ENCODE results near the gene CYB561D2.
"Not testable (repeated sequence)": the region's sequence is repeated elsewhere in the genome, so short reads cannot be mapped to it uniquely, and the experiment has no call there.

CYB561D2 gene

GRCh38 chr3:50350527-50351322 lies at the start of gene CYB561D2, which contains the start of gene NPRL2:
Gene CYB561D2 (plus strand): TSS chr3:50350862. CDS start chr3:50351434, 572 bp downstream.
Gene NPRL2 (minus strand): TSS chr3:50350775. CDS start chr3:50350652, 123 bp downstream.
- peak; percentile 91 for DNase-seq

GRCh38 chr3:50302095-50303012 lies 48.3 kb upstream of the CYB561D2 start:
- no peak for DNase-seq

- no peak for DNase-seq
Observed at GRCh38 chr3:50303013-50303815, 47.4 kb upstream of the CYB561D2 start, which contains the start of gene HYAL1. Gene HYAL1 (minus strand): TSS chr3:50303574. CDS start chr3:50302956, 618 bp downstream.

GRCh38 chr3:50304601-50305000 lies 46.1 kb upstream of the CYB561D2 start:
- DNase-seq = no peak

GRCh38 chr3:50312041-50312440 lies 38.6 kb upstream of the CYB561D2 start:
- not testable (repeated sequence) for DNase-seq

- no peak for DNase-seq
Observed at GRCh38 chr3:50314342-50314741, 36.3 kb upstream of the CYB561D2 start.

GRCh38 chr3:50314816-50315215 lies 35.8 kb upstream of the CYB561D2 start:
- DNase-seq = no peak

- no peak for DNase-seq
Observed at GRCh38 chr3:50316657-50317242, 33.9 kb upstream of the CYB561D2 start.

- no peak for DNase-seq
Observed at GRCh38 chr3:50317300-50317699, 33.4 kb upstream of the CYB561D2 start.

- DNase-seq = no peak
Observed at GRCh38 chr3:50318163-50318562, 32.5 kb upstream of the CYB561D2 start.

GRCh38 chr3:50318615-50319014 lies 32.0 kb upstream of the CYB561D2 start:
- DNase-seq = no peak

- DNase-seq = no peak
Observed at GRCh38 chr3:50319181-50319893, 31.3 kb upstream of the CYB561D2 start.

GRCh38 chr3:50319894-50320625 lies 30.6 kb upstream of the CYB561D2 start:
- DNase-seq = no peak

- DNase-seq = no peak
Observed at GRCh38 chr3:50320853-50321335, 29.8 kb upstream of the CYB561D2 start.

GRCh38 chr3:50321336-50322114 lies 29.1 kb upstream of the CYB561D2 start:
- DNase-seq = peak; percentile 78

GRCh38 chr3:50322115-50322385 lies 28.6 kb upstream of the CYB561D2 start:
- no peak for DNase-seq

GRCh38 chr3:50322386-50323091 lies 28.1 kb upstream of the CYB561D2 start, which contains the start of gene HYAL2:
Gene HYAL2 (minus strand): TSS chr3:50322745. CDS start chr3:50320489, 2,256 bp downstream.
- DNase-seq = peak; percentile 48

- DNase-seq = peak; percentile 18
Observed at GRCh38 chr3:50323092-50323600, 27.5 kb upstream of the CYB561D2 start.

GRCh38 chr3:50323614-50324199 lies 27.0 kb upstream of the CYB561D2 start:
- DNase-seq = no peak
